Measurements from ENCODE around the gene PHKA2.
"Not testable (repeated sequence)": the region's sequence is repeated elsewhere in the genome, so short reads cannot be mapped to it uniquely, and the experiment has no call there.

Gene PHKA2

DNA sequence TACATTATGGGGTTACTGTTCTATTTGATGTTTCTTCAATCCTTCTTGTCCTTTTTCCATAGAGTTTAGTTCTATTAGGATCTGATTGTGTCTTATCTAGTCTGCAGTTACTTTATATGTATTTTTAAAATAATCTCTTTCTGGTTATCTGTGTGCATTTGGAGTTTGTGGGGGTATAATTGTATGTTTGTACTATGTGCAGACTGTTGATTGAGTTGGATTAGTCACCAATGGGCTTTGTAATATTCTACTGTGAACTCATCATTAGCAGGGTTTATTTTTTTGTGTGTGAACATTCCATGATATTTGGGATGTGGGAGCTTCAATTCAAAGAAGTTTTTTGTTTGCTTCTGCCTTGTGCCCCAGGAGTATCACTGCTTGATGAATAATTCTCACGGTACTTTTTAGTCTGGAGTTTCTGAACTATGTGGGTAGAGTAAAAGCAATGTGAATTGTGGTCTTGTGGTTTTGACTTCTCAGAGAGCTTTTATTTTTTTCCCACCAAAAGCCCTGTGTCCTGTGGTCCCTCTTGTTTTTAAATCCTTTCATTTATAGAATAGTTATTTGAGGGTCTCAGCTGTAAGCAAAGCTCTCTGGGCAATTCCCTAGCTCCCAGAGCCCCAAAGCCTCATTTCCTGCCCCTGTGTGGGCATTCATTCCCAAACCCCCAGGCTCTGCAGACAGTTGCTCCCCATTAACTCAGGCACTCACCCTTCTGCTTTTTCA, 127.8 kb downstream of the PHKA2 start:
- peak in 1 of 2 donors; percentile 5 for DNase-seq

DNA sequence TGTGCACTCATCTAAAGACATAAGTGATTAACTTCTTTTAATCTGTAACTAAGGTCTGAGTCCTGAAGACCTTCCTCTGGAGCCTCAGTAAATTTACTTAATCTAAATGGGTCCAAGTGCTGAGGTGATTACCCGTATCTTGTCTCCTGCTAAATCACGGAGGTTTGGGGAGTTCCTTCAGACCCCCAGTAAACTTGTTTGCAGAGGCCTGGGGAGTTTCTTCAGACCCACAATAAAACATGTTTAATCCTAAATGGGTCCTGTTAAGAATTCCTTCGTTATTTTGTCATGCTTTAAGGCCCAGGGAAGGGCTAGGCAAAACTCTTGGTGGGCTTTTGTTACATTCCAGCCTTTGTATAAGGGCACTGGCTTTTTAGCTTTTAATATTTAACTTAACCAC, 136.0 kb downstream of the PHKA2 start:
- DNase-seq = not testable (repeated sequence)
